ENCODE measurements around the gene C1S.
"Not testable (repeated sequence)": the region's sequence is repeated elsewhere in the genome, so short reads cannot be mapped to it uniquely, and the experiment has no call there.

Gene C1S

GRCh38 chr12:7060353-7060954, at the start of gene C1S:
TSS of gene C1S (plus strand) at chr12:7060718. CDS start at chr12:7061913, 1,195 bp downstream.
- peak; percentile 67 for DNase-seq

- DNase-seq, result not testable (repeated sequence)
Measured at GRCh38 chr12:7011398-7011797, 49.1 kb upstream of the C1S start.

- DNase-seq, result no peak
Measured at GRCh38 chr12:7012024-7012607, 48.4 kb upstream of the C1S start.

GRCh38 chr12:7013101-7013500, 47.4 kb upstream of the C1S start:
- no peak for DNase-seq

GRCh38 chr12:7015555-7016370, 44.8 kb upstream of the C1S start:
- DNase-seq, result no peak

- no peak for DNase-seq
Measured at GRCh38 chr12:7016958-7017571, 43.5 kb upstream of the C1S start.

GRCh38 chr12:7017870-7018349, 42.6 kb upstream of the C1S start:
- DNase-seq, result no peak

GRCh38 chr12:7018350-7019042, 42.0 kb upstream of the C1S start, which contains the start of gene LPCAT3:
TSS of gene LPCAT3 (minus strand) at chr12:7018476. CDS start at chr12:7018424, 52 bp downstream.
- DNase-seq, result peak; percentile 91

- no peak for DNase-seq
Measured at GRCh38 chr12:7019043-7019569, 41.4 kb upstream of the C1S start.

GRCh38 chr12:7021956-7022355, 38.6 kb upstream of the C1S start:
- no peak for DNase-seq

- DNase-seq, result no peak
Measured at GRCh38 chr12:7023114-7023513, 37.4 kb upstream of the C1S start.

GRCh38 chr12:7026854-7027253, 33.7 kb upstream of the C1S start:
- DNase-seq, result no peak

- no peak for DNase-seq
Measured at GRCh38 chr12:7031306-7031705, 29.2 kb upstream of the C1S start.

- no peak for DNase-seq
Measured at GRCh38 chr12:7032990-7033389, 27.5 kb upstream of the C1S start.

- DNase-seq, result no peak
Measured at GRCh38 chr12:7034464-7034863, 26.1 kb upstream of the C1S start.

GRCh38 chr12:7035463-7035862, 25.1 kb upstream of the C1S start:
- DNase-seq, result no peak

GRCh38 chr12:7037411-7037810, 23.1 kb upstream of the C1S start:
- DNase-seq, result not testable (repeated sequence)

GRCh38 chr12:7038591-7038990, 21.9 kb upstream of the C1S start:
- DNase-seq, result no peak

- no peak for DNase-seq
Measured at GRCh38 chr12:7039403-7039802, 21.1 kb upstream of the C1S start.

GRCh38 chr12:7042842-7043241, 17.7 kb upstream of the C1S start:
- no peak for DNase-seq

- DNase-seq, result no peak
Measured at GRCh38 chr12:7045913-7046312, 14.6 kb upstream of the C1S start.

- no peak for DNase-seq
Measured at GRCh38 chr12:7046383-7047105, 14.0 kb upstream of the C1S start.
